Measurements from ENCODE around the gene ISCU.

ISCU gene

DNA sequence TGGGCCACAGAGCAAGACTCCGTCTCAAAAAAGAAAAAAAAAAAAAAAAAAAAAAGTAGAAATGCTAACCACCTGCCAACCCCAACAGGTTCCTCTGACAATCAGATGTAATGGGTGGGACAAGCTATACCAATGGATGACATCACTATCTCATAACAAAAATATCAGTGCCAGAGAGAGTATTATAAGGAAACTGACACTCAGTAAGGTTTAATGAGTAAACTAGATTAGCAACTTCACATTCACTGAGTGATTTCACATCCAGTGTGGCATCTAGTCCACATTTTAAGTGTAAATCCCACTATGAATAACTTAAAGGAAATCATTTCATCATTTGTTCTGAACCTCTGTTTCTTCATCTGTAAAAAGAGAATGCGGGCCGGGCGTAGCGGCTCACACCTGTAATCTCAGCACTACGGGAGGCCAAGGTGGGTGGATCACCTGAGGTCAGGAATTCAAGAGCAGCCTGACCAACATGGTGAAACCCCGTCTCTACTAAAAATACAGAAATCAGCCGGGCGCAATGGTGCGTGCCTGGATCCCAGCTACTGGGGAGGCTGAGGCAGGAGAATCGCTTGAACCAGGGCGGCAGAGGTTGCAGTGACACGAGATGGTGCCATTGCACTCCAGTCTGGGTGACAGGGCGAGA lies 3.3 kb upstream of the ISCU start:
- no peak overlapping the region; the same call in none of the 2 replicates for H3K4me3 ChIP-seq
- no peak overlapping the region for H3K9ac ChIP-seq (ENCODE audit: insufficient read length)
- H3K27ac ChIP-seq, result no peak overlapping the region
- H3K36me3 ChIP-seq (ENCODE audit: insufficient read depth, low read length), result peaks cover 27% of the 10 kb centered on the region
- DNase-seq (ENCODE audit: low read depth, low spot score), result no peak
- no peak for TF ChIP-seq EZH2 (IDR thresholded peaks at IDR 0.05)
- no peak for TF ChIP-seq FOXP2 (optimal IDR thresholded peaks at IDR 0.05; ENCODE audit: control extremely low read depth, extremely low read length, insufficient read depth)
- no peak for TF ChIP-seq POLR2AphosphoS5 (IDR thresholded peaks at IDR 0.05; ENCODE audit: borderline replicate concordance, low read depth, low read length)
- no peaks in the 10 kb centered on the region for H3K9me3 ChIP-seq (ENCODE audit: low read depth, low read length)

DNA sequence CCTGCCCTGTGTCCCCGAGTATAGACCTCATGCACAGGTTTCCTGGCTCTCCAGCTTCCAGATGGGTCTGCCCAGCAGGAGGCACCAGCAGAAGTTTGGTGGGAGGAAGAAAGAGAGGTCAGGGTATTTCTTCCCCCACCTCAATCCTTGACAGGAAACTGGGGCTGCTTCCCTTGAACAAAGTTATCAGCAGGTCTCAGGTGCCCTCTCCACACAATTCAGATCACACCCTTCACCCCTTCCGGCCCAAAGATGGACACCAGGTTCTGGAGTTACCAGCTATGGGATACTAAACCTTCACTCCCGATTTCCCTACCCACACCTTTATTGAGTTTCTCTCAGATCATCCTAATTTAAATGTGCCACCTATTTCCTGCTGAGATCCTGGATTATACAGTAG lies 2.6 kb upstream of the ISCU start:
- peak overlapping the region; percentile 81 for H3K4me3 ChIP-seq
- H3K27ac ChIP-seq, result no peak overlapping the region; the same call in 1 of the 2 replicates
- DNase-seq (ENCODE audit: low read depth, low spot score), result no peak
- TF ChIP-seq EZH2 (IDR thresholded peaks at IDR 0.05) (no peak), POLR2AphosphoS5 (IDR thresholded peaks at IDR 0.05; ENCODE audit: borderline replicate concordance, low read depth, low read length) (no peak), FOXP2 (optimal IDR thresholded peaks at IDR 0.05; ENCODE audit: control extremely low read depth, extremely low read length, insufficient read depth) (no peak)
- peaks cover 33% of the 10 kb centered on the region for H3K36me3 ChIP-seq (ENCODE audit: insufficient read depth, low read length)
- peak overlapping the region; percentile 97 for H3K9ac ChIP-seq (ENCODE audit: insufficient read length)
- H3K9me3 ChIP-seq (ENCODE audit: low read depth, low read length), result no peaks in the 10 kb centered on the region

DNA sequence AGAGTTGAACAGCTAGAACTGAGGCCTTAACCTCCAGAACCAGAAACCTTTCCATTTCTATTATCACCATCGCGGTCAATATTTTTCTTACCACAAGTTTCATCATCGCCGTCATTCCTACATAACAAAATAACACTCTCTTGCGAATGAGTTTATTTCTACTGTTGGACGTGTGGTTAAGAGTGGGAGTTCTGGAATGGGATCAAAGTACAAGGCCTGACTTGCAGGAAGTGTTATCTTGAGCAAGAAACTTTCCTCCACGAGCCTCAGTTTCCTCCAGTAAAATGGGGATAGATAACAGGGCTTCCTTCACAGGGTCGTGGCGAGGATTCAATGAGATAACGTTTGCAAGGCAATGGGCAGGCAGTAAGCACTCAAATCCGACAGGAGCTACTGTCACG lies 2.1 kb upstream of the ISCU start:
- Histone ChIP-seq H3K36me3 (ENCODE audit: insufficient read depth, low read length) (peaks cover 38% of the 10 kb centered on the region), H3K27ac (peak overlapping the region; percentile 98), H3K4me3 (peak overlapping the region; percentile 81), H3K9ac (ENCODE audit: insufficient read length) (peak overlapping the region; percentile 97), H3K9me3 (ENCODE audit: low read depth, low read length) (no peaks in the 10 kb centered on the region)
- TF ChIP-seq EZH2 (IDR thresholded peaks at IDR 0.05) (no peak), POLR2AphosphoS5 (IDR thresholded peaks at IDR 0.05; ENCODE audit: borderline replicate concordance, low read depth, low read length) (no peak), FOXP2 (optimal IDR thresholded peaks at IDR 0.05; ENCODE audit: control extremely low read depth, extremely low read length, insufficient read depth) (no peak)
- no peak for DNase-seq (ENCODE audit: low read depth, low spot score)

DNA sequence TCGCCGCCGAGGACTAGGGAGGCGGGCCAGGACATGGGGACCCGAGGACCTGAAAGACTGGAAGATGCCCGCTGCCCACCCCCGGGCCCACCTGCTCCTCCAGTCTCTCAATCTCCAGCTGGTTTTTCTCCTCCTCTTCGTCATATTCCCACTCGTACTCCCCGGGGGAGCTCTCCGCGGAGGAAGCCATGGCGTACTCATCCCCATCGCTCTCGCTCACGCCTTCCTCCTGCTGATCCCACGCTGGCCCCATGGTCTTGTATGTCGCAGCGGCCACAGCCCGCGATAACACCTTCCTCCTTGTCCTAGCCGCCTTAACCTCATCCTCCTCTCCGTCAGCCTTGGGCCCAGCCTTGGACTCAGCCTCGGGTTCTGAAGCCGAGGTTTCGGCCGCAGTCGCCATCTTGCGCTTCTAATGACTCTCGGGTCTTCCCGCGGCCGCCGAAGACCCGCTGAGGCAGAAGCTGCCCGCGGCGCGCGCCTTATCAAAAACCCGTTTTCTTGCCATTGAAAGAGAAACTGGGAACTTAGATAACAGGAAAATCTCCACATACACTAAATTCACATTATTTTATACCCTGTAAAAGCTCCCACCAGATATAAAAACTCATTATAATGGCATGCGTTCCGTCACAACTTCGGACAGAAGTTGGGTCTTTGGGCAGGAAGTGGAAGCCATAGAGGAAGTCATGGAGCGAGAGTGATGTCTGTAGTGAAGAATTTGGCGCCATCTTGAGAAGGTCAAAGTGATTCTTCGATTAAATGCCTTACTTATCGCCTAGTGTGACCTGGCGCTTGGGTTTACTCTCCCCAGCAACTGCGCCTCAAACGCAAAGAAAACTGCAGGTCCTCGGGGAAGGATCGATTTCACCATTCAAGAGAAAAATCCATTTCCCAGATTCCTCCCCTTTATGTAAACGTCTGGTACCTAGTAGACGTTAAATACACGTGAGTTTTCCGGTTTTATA lies 1.4 kb upstream of the ISCU start, which contains the start of gene SART3:
Gene SART3, minus strand, starts transcription at position 422 of the 968 bp plus-strand sequence. Its CDS starts 19 bp downstream, at position 403.
- Histone ChIP-seq H3K4me3 (peak within 1 kb of the TSS; percentile 81), H3K27ac (peak within 1 kb of the TSS; percentile 98), H3K36me3 (ENCODE audit: insufficient read depth, low read length) (peaks cover 46% of the 10 kb centered on the region), H3K9me3 (ENCODE audit: low read depth, low read length) (no peaks in the 10 kb centered on the region), H3K9ac (ENCODE audit: insufficient read length) (peak within 1 kb of the TSS; percentile 97)
- peak; percentile 82 for TF ChIP-seq POLR2AphosphoS5 (IDR thresholded peaks at IDR 0.05; ENCODE audit: borderline replicate concordance, low read depth, low read length)
- TF ChIP-seq FOXP2 (optimal IDR thresholded peaks at IDR 0.05; ENCODE audit: control extremely low read depth, extremely low read length, insufficient read depth), result no peak
- DNase-seq (ENCODE audit: low read depth, low spot score), result peak; percentile 91

DNA sequence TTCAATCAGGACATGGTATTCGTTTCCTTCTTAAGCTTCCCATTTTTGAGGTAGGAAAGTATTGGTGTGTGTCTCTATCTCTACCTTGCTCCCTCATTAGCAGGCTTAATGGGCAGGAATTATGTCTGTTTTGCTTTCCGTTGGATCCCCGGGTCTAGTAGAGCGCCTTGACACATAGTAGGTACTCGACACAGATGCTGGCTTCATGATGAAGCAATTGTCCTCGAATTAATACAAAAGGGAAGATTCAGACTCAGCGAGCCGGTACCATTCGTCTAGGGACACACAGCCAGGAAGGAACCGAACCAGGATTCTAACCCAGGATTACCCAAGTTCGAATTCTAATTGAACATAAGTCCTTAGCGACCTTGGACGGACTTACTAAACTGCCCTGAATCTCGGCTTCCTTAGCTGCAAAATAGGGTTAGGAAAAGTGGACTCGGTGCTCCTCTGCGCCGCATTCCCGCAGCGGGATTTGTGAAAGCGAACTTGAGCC lies 496 bp upstream of the ISCU start:
- no peak for DNase-seq (ENCODE audit: low read depth, low spot score)
- TF ChIP-seq FOXP2 (optimal IDR thresholded peaks at IDR 0.05; ENCODE audit: control extremely low read depth, extremely low read length, insufficient read depth) (no peak), EZH2 (IDR thresholded peaks at IDR 0.05) (no peak), POLR2AphosphoS5 (IDR thresholded peaks at IDR 0.05; ENCODE audit: borderline replicate concordance, low read depth, low read length) (no peak)
- H3K4me3 ChIP-seq, result peak overlapping the region; percentile 81
- H3K36me3 ChIP-seq (ENCODE audit: insufficient read depth, low read length), result peaks cover 48% of the 10 kb centered on the region
- H3K9ac ChIP-seq (ENCODE audit: insufficient read length), result peak overlapping the region; percentile 97
- no peaks in the 10 kb centered on the region for H3K9me3 ChIP-seq (ENCODE audit: low read depth, low read length)
- peak overlapping the region; percentile 98 for H3K27ac ChIP-seq

DNA sequence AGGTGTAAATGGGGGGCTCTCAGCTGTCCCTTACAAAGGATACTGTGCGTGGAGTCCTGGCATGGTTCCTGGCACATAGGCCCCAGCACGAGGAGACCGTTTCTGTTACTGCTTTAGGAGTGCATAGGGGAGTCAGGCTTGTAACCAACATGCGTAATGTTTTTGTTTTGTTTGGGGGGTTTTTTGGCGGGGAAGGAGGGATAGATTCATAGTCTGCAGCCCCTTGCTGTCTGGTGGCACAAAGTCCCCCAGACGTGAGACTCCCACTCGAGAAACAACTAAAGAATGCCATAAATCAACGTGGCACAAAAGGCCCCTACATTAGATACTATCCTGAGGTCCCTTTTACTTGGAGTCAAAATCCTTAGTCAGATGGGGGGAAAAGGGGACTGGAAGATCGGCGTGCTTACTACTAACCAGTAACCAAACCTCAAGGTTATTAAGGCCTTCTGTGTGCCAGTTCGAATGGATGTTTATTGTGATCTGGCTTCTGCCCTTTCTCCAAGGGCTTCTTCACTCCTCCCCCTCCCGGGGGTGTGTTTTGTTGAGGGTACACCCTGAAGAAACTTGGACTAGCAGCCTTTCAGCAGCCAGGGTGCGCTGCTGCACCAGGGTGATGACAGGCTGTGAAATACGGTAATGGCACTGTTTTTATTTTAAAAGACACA lies 874 bp downstream of the ISCU start:
- Histone ChIP-seq H3K27ac (peak overlapping the region; percentile 72), H3K9me3 (ENCODE audit: low read depth, low read length) (no peaks in the 10 kb centered on the region), H3K4me3 (peak overlapping the region; percentile 81), H3K9ac (ENCODE audit: insufficient read length) (peak overlapping the region; percentile 82), H3K36me3 (ENCODE audit: insufficient read depth, low read length) (peaks cover 48% of the 10 kb centered on the region)
- DNase-seq (ENCODE audit: low read depth, low spot score), result peak; percentile 70
- TF ChIP-seq EZH2 (IDR thresholded peaks at IDR 0.05) (no peak), POLR2AphosphoS5 (IDR thresholded peaks at IDR 0.05; ENCODE audit: borderline replicate concordance, low read depth, low read length) (peak; percentile 41; the same call in 1 of the 2 replicates), FOXP2 (optimal IDR thresholded peaks at IDR 0.05; ENCODE audit: control extremely low read depth, extremely low read length, insufficient read depth) (no peak)

DNA sequence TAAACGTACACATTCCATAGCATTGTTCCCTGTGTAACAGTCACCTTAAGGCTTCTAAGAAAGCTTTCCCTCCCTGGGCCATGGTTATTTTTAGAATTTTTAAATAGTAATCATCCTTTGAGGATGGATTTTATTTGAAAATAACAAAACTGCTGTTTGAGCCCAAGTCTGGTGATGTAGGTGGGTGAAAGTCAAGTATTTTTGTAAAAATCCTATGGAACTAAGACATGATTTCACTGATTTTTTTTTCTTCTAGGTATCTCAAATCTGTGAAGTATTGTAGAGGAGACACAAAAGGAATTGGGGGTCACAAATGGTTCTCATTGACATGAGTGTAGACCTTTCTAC lies 1.4 kb downstream of the ISCU start:
- peak overlapping the region; percentile 81 for H3K4me3 ChIP-seq
- no peaks in the 10 kb centered on the region for H3K9me3 ChIP-seq (ENCODE audit: low read depth, low read length)
- DNase-seq (ENCODE audit: low read depth, low spot score), result no peak
- peak overlapping the region; percentile 58 for H3K9ac ChIP-seq (ENCODE audit: insufficient read length)
- H3K27ac ChIP-seq, result peak overlapping the region; percentile 56; the same call in 1 of the 2 replicates
- H3K36me3 ChIP-seq (ENCODE audit: insufficient read depth, low read length), result peaks cover 51% of the 10 kb centered on the region
- TF ChIP-seq FOXP2 (optimal IDR thresholded peaks at IDR 0.05; ENCODE audit: control extremely low read depth, extremely low read length, insufficient read depth), result no peak
- TF ChIP-seq EZH2 (IDR thresholded peaks at IDR 0.05), result no peak
- TF ChIP-seq POLR2AphosphoS5 (IDR thresholded peaks at IDR 0.05; ENCODE audit: borderline replicate concordance, low read depth, low read length), result no peak

Data from SK-N-MC (cell line).